ENCODE results near the gene TGFBR3.
"Not testable (repeated sequence)": the region's sequence is repeated elsewhere in the genome, so short reads cannot be mapped to it uniquely, and the experiment has no call there.

The TGFBR3 gene

GRCh38 chr1:91883470-91883869, 2.5 kb downstream of the TGFBR3 start:
- no peak for DNase-seq (ENCODE audit: low read depth)

- no peak for DNase-seq (ENCODE audit: low read depth)
Observed at GRCh38 chr1:91881280-91881679, 4.7 kb downstream of the TGFBR3 start.

DNA sequence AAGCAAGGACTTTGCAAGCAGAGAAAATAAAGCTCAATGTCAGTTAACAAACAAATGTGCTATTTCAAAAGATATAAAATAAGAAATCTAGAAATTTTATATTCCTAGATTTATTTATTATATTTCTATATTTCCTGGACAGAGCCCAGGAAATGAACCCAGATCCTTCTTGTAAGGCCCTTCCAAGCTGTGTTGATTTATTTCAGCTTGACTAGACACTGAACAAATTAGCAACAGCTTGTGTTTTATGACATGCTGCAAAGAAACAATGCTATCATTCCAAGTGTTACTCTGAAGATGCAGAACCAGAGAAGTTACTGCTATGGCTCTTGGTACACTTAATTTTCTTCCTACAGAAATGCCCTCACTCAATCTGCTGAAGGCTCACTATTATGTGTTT, 6.2 kb downstream of the TGFBR3 start:
- DNase-seq (ENCODE audit: low read depth): no peak

GRCh38 chr1:91877574-91878208, 8.3 kb downstream of the TGFBR3 start:
- DNase-seq (ENCODE audit: low read depth): no peak

DNA sequence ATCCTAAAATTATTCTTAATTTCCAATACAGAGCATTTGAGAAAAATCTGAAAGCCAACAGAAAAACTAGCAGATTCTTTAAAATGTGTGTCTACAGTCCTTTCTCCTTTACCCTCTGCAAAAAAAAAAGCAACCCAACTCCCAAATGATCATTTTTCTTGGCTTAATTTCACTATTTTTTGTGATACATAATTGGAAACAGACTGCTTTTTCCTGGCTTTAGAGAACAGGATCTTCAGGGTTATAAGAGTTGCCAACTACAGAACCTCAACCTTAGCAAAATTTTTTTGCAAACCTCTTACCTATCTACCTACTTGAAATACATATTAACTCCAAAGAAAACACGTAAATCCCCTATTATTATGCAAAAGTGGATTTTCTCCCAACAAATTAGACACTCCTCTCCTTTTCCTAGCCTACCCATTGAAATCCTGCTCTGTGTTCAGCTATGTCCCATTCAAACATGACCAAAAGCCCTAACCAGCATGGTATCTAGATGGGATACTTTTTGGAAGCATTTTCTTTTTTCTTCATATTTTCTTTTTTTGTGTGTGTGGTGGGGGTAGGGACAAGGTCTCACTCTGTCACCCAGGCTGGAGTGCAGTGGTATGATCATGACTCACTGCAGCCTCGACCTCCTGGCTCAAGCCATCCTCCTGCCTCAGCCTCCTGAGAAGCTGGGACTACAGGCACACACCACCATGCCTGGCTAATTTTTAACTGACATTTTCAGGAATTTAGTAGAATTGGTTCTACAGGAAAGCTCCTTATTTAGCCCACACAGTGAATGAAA, 9.0 kb downstream of the TGFBR3 start:
- DNase-seq (ENCODE audit: low read depth): no peak

- peak; percentile 58 for DNase-seq (ENCODE audit: low read depth)
Observed at GRCh38 chr1:91876040-91876470, 9.9 kb downstream of the TGFBR3 start.

DNA sequence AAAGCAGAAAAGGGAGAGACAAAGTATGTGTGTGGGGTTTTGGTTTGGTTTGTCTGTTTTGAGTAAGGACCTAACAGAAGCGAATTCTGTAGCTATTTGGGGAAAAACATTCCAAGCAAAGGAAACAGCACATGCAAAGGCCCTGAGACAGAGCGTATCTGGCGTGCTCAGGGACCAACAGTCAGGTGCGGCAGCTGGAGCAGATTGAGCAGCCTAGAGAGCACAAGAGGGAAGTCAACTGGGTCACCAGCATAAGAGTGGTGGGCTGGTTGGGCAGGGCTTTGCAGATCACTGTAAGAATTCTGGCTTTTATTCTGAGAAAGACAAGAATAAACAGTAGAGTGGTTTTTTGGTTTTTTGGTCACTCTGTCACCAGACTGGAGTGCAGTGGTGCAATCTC, 11.8 kb downstream of the TGFBR3 start:
- no peak for DNase-seq (ENCODE audit: low read depth)

DNA sequence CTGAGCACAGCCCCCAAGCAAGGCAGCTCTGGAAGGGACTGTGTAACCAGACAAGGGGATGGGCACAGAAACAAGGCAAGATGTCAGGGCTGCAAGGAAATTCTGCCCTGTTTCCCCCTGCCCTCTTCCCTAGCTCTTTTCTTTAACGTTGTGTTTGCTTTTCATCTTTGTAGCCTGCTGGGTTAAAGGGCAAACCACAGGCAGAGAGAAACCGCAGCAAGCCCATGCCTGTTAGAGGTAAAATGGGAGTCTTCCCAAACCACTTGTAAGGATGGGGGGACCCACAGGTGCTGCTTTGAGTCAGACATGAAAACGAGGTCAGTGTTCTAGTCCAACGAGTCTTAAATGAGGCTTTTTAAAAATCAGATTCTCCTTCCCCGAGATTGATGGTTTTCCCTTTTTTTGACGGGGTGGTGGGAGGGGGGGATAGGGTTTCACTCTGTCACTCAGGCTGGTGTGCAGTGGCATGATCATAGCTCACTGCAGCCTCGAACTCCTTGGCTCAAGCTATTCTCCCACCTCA, 13.3 kb downstream of the TGFBR3 start:
- no peak for DNase-seq (ENCODE audit: low read depth)

- no peak for DNase-seq (ENCODE audit: low read depth)
Observed at GRCh38 chr1:91872000-91872399, 14.0 kb downstream of the TGFBR3 start.

DNA sequence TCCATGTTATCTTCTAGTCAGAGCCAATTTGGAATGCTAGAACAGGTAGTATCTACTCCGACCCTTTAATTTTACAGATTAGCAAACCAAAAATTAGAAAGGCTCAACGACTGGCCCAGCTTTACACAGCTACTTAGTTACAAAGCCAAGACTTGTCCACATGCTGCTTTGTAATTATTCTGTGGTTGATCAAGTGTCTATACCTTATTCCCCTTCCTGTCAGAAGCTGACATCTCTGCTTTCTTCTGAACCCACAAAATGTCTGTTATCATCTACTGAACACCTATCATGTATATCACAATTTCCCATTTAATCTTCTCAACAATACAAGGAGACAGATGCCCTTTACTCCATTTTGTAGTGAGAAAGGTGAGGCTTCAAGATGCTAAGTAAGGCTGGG, 15.6 kb downstream of the TGFBR3 start:
- DNase-seq (ENCODE audit: low read depth): no peak

DNA sequence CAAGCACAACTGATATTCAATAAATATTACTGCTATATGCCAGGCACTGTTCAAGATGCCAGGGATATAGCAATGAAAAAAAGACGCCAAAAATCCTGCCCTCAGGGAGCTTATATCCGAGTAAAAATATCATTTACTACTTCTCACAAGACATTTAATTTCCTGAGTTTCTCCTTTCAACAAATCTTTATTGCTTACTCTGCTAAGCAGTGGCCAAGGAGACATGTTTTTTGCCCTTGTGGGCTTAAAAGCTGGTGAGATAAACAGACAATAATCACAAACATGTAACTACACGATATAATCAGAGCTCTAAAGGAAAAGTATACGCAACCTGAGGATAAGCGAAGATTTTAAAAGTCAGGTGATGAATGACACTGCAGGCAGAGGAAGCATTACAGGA, 19.5 kb downstream of the TGFBR3 start:
- no peak for DNase-seq (ENCODE audit: low read depth)

- no peak for DNase-seq (ENCODE audit: low read depth)
Observed at GRCh38 chr1:91864017-91864700, 21.8 kb downstream of the TGFBR3 start.

DNA sequence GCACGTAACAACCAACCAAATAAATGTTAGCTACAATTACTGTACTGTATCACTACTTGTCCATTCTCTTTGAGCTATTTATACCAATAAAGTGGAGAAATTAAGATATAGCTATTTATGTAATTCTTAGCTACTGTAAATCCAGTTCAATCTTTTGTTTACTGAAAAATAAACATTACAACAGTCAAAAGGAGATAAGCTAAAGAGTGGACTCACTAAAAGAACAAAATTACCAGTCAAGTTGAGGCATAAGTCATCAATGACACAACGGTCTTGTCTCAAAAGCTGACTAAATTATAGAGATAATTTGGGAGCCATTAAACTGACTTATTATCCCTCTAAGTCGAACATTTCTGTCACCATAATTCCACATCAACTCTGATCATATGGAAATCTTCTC, 22.5 kb downstream of the TGFBR3 start:
- no peak for DNase-seq (ENCODE audit: low read depth)

GRCh38 chr1:91862120-91862519, 23.8 kb downstream of the TGFBR3 start:
- no peak for DNase-seq (ENCODE audit: low read depth)

- DNase-seq (ENCODE audit: low read depth): no peak
Observed at GRCh38 chr1:91857557-91858239, 28.3 kb downstream of the TGFBR3 start.

DNA sequence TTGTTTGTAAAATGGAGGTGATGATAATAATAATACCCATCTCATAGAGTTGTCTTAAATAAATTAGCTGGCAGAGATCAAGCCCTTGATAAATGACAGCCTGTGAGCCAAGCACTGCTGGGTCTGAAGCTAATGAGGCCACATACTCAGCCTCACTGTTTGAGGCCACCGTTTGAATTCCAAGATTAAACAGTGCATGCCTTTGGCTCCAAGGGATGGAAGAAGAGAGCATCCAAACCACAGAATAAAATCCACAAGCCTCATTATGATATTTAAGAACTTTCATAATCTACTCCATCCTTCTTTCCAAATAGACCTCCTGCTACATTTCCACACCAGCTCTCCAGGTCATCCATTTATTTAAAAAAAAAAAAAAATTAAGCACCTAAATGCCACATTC, 29.0 kb downstream of the TGFBR3 start:
- no peak for DNase-seq (ENCODE audit: low read depth)

DNA sequence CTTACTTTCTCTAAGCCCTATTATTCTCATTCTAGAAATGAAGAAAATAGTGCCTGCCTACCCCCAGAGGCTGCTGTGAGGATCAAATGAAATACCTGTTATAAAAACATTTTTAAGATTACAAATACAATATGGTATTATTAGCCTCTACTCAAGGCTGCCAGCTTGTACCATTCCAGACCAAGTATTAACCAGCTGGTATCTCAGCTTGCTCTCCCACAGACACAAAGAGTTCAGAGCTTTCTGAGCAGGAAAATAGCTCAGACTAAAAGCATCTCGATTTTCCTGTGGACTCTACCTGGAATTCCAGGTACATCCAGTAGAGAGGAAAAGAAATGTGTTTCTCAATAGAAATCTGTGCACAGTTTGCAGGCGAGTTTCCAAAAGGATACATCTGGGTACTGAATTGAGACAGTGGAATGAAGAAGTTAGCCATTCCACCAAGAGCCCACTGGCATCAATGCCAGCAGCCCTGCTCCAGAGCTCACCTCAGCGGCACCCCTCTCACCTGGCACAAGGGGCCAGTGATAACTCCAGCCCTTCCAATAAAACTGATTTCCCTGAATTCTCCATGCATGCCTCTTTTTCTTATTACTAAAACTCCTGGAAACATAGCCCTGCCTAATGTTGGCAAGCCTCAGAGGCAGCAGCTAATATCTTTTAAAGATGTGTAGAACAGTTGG, 31.0 kb downstream of the TGFBR3 start:
- DNase-seq (ENCODE audit: low read depth): no peak

DNA sequence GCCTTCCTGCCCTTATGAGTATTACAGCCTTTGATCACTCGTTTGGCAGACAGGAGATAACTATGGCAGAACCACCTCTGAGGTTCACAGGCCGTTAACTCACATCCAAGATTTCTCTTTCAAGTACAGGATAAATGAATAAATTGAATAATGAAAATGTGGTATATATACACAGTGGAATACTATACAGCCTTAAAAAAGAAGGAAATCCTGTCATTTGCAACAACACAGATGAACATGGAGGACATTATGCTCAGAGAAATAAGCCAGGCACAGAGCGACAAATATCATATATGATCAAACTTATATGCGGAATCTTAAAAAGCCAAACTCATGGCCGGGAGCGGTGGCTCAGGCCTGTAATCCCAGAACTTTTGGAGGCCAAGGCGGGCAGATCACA, 32.6 kb downstream of the TGFBR3 start:
- no peak for DNase-seq (ENCODE audit: low read depth)

DNA sequence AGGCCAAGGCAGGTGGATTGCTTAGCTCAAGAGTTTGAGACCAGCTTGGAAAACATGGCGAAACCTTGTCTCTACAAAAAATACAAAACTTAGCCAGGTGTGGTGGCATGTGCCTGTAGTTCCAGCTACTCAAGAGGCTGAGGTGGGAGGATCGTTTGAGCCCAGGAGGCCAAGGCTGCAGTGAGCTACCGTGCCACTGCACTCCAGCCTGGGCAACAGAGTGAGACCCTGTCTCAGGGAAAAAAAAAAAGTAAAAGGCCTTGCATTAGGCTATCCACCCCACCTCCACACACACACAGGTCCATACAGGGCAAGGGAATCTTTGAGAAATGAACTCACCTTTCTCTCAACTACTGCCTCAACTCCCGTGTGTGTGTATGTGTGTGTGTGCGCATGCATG, 33.9 kb downstream of the TGFBR3 start:
- not testable (repeated sequence) for DNase-seq (ENCODE audit: low read depth)

DNA sequence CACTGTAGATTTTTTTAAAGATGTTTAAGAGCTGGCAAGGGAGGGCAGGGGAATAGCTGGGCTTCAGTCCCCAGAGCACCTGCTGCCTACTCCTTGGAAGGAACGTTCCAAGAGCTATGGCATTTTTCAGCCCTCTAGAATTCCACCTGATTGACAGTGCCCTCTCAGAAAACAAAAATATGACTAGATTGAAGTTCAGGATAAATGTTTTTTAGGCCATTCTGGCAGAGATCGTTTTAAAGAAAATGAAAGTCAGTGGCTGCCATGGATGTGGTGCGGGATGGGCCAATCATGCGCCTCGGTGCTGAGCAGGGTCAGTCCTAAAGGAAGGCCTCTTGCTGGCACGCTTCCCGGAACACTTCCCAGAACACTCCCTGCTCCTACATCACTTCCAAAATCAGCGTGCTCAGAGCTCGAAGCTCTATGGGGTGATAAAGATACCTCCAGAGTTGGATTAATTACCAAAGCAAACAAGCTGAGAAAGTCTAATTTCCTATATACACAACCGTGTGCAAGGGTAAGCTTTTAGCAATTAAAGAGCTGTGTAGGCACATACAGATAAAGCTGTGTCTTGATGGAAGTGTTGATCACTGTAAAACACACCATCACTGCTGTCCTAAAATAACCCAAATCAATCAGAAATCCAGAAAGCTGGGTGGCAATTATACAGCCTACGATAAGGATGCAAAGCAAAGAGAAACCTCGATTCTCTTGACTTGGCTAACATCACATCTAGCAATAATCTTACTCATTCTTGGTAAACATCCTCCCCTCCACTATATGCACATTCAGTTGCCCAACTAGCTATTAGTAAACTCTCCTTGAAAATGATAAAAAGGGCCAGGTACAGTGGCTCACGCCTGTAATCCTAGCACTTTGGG, 34.6 kb downstream of the TGFBR3 start:
- no peak for DNase-seq (ENCODE audit: low read depth)

DNA sequence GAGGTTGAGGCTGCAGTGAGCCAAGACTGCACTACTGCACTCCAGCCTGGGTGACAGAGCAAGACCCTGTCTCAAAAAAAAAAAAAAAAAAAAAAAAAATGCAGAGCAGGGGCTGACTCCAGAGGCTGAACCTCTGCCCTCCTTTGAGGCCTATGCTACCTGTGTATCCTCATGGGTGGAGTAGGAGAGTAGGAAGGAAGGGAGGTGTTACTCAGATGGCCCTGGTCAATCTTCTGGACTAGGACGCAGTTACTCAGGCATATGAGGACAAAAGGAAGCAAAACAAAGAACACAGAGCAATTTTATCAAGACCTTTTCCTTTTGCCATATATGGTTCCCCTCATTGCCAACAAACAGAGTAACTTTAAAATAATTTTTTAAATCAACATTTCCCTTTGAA, 35.2 kb downstream of the TGFBR3 start:
- no peak for DNase-seq (ENCODE audit: low read depth)
